ENCODE data around the gene EVI5. TPM values are rescaled to one million over a fixed set of nuclear protein-coding genes. Genes with fewer than 3 reads are reported as not detected.

The EVI5 gene
- polyA plus RNA-seq, 1 donor from 2014 or later: 8.5 TPM

DNA sequence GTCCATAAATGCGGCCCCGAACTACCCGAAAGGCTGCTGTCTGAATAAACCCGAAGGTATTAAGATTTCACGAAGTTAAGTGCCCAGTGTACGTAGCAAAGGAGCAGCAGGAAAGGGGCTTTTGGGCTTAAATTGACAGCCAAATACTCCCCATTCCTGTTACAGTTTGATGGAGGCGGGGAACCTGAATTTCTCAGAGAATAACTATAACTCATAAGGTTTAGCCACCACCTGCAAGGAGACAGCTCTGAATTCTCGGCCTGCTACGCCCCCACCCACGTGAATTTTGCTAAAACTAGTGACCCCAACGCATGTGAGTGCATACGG is 303.3 kb downstream of the EVI5 start:
- Histone ChIP-seq H4K20me1 (ENCODE audit: insufficient read depth) (no peaks in the 10 kb centered on the region), H3K4me2 (ENCODE audit: low read length) (no peak overlapping the region), H3K9me3 (ENCODE audit: low read length) (no peaks in the 10 kb centered on the region), H3K27ac (ENCODE audit: low read length) (no peak overlapping the region), H3F3A (ENCODE audit: insufficient read depth, low read length, poor library complexity, severe bottlenecking) (no peaks in the 10 kb centered on the region), H3K9ac (ENCODE audit: low read length) (no peak overlapping the region), H2AFZ (ENCODE audit: low read depth, low read length) (no peak overlapping the region), H3K4me3 (ENCODE audit: low read length) (no peak overlapping the region), H3K9me2 (ENCODE audit: insufficient read depth, low read length) (no peaks in the 10 kb centered on the region), H3K79me2 (replicated peaks; ENCODE audit: insufficient read depth, low read length) (no peaks in the 10 kb centered on the region), H3K36me3 (ENCODE audit: insufficient read depth, low read length) (no peaks in the 10 kb centered on the region), H3K27me3 (ENCODE audit: insufficient read depth, low read depth, low read length) (peaks cover 99% of the 10 kb centered on the region)
- TF ChIP-seq, protein P1, sequence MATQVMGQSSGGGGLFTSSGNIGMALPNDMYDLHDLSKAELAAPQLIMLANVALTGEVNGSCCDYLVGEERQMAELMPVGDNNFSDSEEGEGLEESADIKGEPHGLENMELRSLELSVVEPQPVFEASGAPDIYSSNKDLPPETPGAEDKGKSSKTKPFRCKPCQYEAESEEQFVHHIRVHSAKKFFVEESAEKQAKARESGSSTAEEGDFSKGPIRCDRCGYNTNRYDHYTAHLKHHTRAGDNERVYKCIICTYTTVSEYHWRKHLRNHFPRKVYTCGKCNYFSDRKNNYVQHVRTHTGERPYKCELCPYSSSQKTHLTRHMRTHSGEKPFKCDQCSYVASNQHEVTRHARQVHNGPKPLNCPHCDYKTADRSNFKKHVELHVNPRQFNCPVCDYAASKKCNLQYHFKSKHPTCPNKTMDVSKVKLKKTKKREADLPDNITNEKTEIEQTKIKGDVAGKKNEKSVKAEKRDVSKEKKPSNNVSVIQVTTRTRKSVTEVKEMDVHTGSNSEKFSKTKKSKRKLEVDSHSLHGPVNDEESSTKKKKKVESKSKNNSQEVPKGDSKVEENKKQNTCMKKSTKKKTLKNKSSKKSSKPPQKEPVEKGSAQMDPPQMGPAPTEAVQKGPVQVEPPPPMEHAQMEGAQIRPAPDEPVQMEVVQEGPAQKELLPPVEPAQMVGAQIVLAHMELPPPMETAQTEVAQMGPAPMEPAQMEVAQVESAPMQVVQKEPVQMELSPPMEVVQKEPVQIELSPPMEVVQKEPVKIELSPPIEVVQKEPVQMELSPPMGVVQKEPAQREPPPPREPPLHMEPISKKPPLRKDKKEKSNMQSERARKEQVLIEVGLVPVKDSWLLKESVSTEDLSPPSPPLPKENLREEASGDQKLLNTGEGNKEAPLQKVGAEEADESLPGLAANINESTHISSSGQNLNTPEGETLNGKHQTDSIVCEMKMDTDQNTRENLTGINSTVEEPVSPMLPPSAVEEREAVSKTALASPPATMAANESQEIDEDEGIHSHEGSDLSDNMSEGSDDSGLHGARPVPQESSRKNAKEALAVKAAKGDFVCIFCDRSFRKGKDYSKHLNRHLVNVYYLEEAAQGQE (IDR thresholded peaks at IDR 0.05; ENCODE audit: borderline replicate concordance): no peak
- TF ChIP-seq MXI1 (conservative IDR thresholded peaks at IDR 0.05; ENCODE audit: poor library complexity, severe bottlenecking): no peak
- TF ChIP-seq EP300 (conservative IDR thresholded peaks at IDR 0.05; ENCODE audit: poor library complexity, severe bottlenecking): no peak
- no peak for TF ChIP-seq POLR2AphosphoS5 (IDR thresholded peaks at IDR 0.05)
- TF ChIP-seq, protein P2, sequence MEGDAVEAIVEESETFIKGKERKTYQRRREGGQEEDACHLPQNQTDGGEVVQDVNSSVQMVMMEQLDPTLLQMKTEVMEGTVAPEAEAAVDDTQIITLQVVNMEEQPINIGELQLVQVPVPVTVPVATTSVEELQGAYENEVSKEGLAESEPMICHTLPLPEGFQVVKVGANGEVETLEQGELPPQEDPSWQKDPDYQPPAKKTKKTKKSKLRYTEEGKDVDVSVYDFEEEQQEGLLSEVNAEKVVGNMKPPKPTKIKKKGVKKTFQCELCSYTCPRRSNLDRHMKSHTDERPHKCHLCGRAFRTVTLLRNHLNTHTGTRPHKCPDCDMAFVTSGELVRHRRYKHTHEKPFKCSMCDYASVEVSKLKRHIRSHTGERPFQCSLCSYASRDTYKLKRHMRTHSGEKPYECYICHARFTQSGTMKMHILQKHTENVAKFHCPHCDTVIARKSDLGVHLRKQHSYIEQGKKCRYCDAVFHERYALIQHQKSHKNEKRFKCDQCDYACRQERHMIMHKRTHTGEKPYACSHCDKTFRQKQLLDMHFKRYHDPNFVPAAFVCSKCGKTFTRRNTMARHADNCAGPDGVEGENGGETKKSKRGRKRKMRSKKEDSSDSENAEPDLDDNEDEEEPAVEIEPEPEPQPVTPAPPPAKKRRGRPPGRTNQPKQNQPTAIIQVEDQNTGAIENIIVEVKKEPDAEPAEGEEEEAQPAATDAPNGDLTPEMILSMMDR (IDR thresholded peaks at IDR 0.05; ENCODE audit: poor library complexity, severe bottlenecking): no peak
- peak; percentile 33 for TF ChIP-seq EZH2 (IDR thresholded peaks at IDR 0.05; ENCODE audit: borderline replicate concordance, insufficient read depth, low read length, poor library complexity, severe bottlenecking)

GRCh38 chr1:92480813-92481598 is 303.9 kb downstream of the EVI5 start:
- H3K36me3 ChIP-seq (ENCODE audit: insufficient read depth, low read length): no peaks in the 10 kb centered on the region
- no peak overlapping the region for H3K4me2 ChIP-seq (ENCODE audit: low read length)
- TF ChIP-seq TAF1 (IDR thresholded peaks at IDR 0.05; ENCODE audit: low read depth): no peak
- TF ChIP-seq, protein P2 (IDR thresholded peaks at IDR 0.05; ENCODE audit: poor library complexity, severe bottlenecking): no peak
- TF ChIP-seq MXI1 (conservative IDR thresholded peaks at IDR 0.05; ENCODE audit: poor library complexity, severe bottlenecking): no peak
- no peaks in the 10 kb centered on the region for H3K79me2 ChIP-seq (replicated peaks; ENCODE audit: insufficient read depth, low read length)
- peak overlapping the region; percentile 59 for H3K4me3 ChIP-seq (ENCODE audit: low read length)
- no peaks in the 10 kb centered on the region for H4K20me1 ChIP-seq (ENCODE audit: insufficient read depth)
- H3F3A ChIP-seq (ENCODE audit: insufficient read depth, low read length, poor library complexity, severe bottlenecking): no peaks in the 10 kb centered on the region
- no peaks in the 10 kb centered on the region for H3K9me3 ChIP-seq (ENCODE audit: low read length)
- H3K9me2 ChIP-seq (ENCODE audit: insufficient read depth, low read length): no peaks in the 10 kb centered on the region
- H3K27ac ChIP-seq (ENCODE audit: low read length): no peak overlapping the region
- H3K9ac ChIP-seq (ENCODE audit: low read length): no peak overlapping the region
- no peak overlapping the region for H2AFZ ChIP-seq (ENCODE audit: low read depth, low read length)
- peaks cover 100% of the 10 kb centered on the region for H3K27me3 ChIP-seq (ENCODE audit: insufficient read depth, low read depth, low read length)
